Activated T-cell treated with anti-CD3 and anti-CD28 coated beads for 4 hours (primary cell): ENCODE measurements around the gene PRICKLE2.

Experiments
- DNase-seq: peaks from one replicate; pipeline ENCODE4 v3.0.0-alpha.2; 2020

Gene PRICKLE2

GRCh38 chr3:64152676-64153466, 72.4 kb downstream of the PRICKLE2 start:
- no peak for DNase-seq

GRCh38 chr3:64152086-64152485, 73.2 kb downstream of the PRICKLE2 start:
- DNase-seq = no peak

GRCh38 chr3:64151342-64151871, 73.9 kb downstream of the PRICKLE2 start:
- DNase-seq = no peak

GRCh38 chr3:64150623-64151207, 74.6 kb downstream of the PRICKLE2 start:
- no peak for DNase-seq

GRCh38 chr3:64149886-64150285, 75.4 kb downstream of the PRICKLE2 start:
- no peak for DNase-seq

GRCh38 chr3:64148955-64149653, 76.2 kb downstream of the PRICKLE2 start:
- DNase-seq = no peak

- DNase-seq = no peak
Observed at GRCh38 chr3:64147211-64147610, 78.1 kb downstream of the PRICKLE2 start.

GRCh38 chr3:64145438-64145837, 79.8 kb downstream of the PRICKLE2 start:
- no peak for DNase-seq

- DNase-seq = no peak
Observed at GRCh38 chr3:64144241-64144900, 80.9 kb downstream of the PRICKLE2 start.

GRCh38 chr3:64143409-64144130, 81.7 kb downstream of the PRICKLE2 start:
- no peak for DNase-seq

GRCh38 chr3:64141476-64141875, 83.8 kb downstream of the PRICKLE2 start:
- DNase-seq = no peak

- no peak for DNase-seq
Observed at GRCh38 chr3:64140651-64141050, 84.6 kb downstream of the PRICKLE2 start.

GRCh38 chr3:64138656-64139375, 86.5 kb downstream of the PRICKLE2 start:
- no peak for DNase-seq

GRCh38 chr3:64138046-64138445, 87.2 kb downstream of the PRICKLE2 start:
- no peak for DNase-seq

- DNase-seq = no peak
Observed at GRCh38 chr3:64134882-64135281, 90.4 kb downstream of the PRICKLE2 start.

GRCh38 chr3:64133987-64134386, 91.3 kb downstream of the PRICKLE2 start:
- no peak for DNase-seq

- DNase-seq = no peak
Observed at GRCh38 chr3:64133272-64133671, 92.0 kb downstream of the PRICKLE2 start.

- no peak for DNase-seq
Observed at GRCh38 chr3:64131725-64132469, 93.4 kb downstream of the PRICKLE2 start.

- no peak for DNase-seq
Observed at GRCh38 chr3:64130436-64130835, 94.8 kb downstream of the PRICKLE2 start.

GRCh38 chr3:64129581-64129980, 95.7 kb downstream of the PRICKLE2 start:
- no peak for DNase-seq

- no peak for DNase-seq
Observed at GRCh38 chr3:64129106-64129505, 96.2 kb downstream of the PRICKLE2 start.
